ENCODE measurements around the gene TGM3. TPM values are rescaled to one million over a fixed set of nuclear protein-coding genes. Genes with fewer than 3 reads are reported as not detected.

TGM3 gene
- total RNA-seq, 6 donors from 2014 or later: 0.33 to 1.0 (median 0.46) TPM; not detected in 1

- TF ChIP-seq POLR2AphosphoS5 (IDR thresholded peaks at IDR 0.05) (no peak), CTCF (IDR thresholded peaks at IDR 0.05) (no peak), POLR2A (IDR thresholded peaks at IDR 0.05) (no peak), EP300 (IDR thresholded peaks at IDR 0.05) (no peak)
- DNase-seq (no peak), ATAC-seq (ENCODE audit: low FRiP score in 2 of 2) (no peak)
- 81 to 83% methylated on average over 5 of the region's 5 CpGs for WGBS, 2 donors
- Histone ChIP-seq H3K36me3 (no peaks in the 10 kb centered on the region), H3K27me3 (no peaks in the 10 kb centered on the region), H3K4me3 (no peak overlapping the region), H3K4me1 (no peaks in the 10 kb centered on the region), H3K27ac (no peak overlapping the region), H3K9me3 (no peaks in the 10 kb centered on the region)
These were observed 35.3 kb downstream of the TGM3 start for GRCh38 chr20:2331106-2331505.

DNA sequence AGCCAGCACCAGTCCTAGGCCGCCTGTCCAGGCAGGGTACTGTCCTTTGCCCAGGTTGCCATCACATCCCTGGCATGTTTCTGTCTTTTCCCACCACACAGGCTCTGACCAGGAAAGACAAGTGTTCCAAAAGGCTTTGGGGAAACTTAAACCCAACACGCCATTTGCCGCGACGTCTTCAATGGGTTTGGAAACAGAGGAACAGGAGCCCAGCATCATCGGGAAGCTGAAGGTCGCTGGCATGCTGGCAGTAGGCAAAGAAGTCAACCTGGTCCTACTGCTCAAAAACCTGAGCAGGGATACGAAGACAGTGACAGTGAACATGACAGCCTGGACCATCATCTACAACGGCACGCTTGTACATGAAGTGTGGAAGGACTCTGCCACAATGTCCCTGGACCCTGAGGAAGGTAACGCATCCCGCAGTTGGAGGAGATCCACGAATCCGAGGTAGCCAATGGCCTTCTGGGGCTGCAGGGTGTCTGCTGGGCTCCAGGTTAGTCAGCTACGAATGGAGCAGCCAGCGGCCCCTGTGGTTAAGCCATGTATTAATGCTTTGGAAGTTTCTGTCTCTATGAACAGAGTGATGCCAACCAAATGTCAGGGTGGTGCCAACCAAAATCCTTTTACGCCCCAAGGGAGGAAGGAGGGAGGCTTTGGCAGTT, 36.2 kb downstream of the TGM3 start:
- Histone ChIP-seq H3K4me1 (no peaks in the 10 kb centered on the region), H3K36me3 (no peaks in the 10 kb centered on the region), H3K27me3 (no peaks in the 10 kb centered on the region), H3K27ac (no peak overlapping the region), H3K9me3 (no peaks in the 10 kb centered on the region), H3K4me3 (no peak overlapping the region)
- no peak for DNase-seq
- WGBS, 2 donors: 94 to 95% methylated on average over 10 to 17 of the region's 17 CpGs
- ATAC-seq (ENCODE audit: low FRiP score in 2 of 2): no peak
- no peak for TF ChIP-seq POLR2A (IDR thresholded peaks at IDR 0.05)
- no peak for TF ChIP-seq POLR2AphosphoS5 (IDR thresholded peaks at IDR 0.05)
- no peak for TF ChIP-seq EP300 (IDR thresholded peaks at IDR 0.05)
- no peak for TF ChIP-seq CTCF (IDR thresholded peaks at IDR 0.05)

DNA sequence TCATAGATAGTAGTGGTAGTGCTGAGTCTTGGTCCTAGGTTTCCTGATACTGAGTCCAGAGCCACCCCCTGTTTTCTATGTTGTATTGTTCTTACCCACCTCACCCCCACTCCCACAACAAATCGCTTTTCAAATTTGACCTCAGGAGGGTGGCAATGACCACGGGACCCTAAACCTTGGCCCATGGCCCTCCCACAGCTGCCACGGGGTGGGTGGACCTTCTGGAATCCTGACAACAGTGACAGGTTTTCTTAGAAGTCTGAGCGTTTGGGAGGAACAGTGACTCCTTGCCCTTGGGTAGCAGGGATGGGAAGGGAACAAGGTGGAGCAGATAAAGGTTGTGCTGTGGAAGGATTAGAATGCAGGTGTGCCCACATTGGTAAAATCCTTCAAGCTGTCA, 36.9 kb downstream of the TGM3 start:
- H3K4me1 ChIP-seq: no peaks in the 10 kb centered on the region
- no peaks in the 10 kb centered on the region for H3K27me3 ChIP-seq
- no peak for DNase-seq
- no peaks in the 10 kb centered on the region for H3K9me3 ChIP-seq
- WGBS, 2 donors: 58 to 65% methylated on average over 4 of the region's 4 CpGs
- no peaks in the 10 kb centered on the region for H3K36me3 ChIP-seq
- no peak for ATAC-seq (ENCODE audit: low FRiP score in 2 of 2)
- H3K27ac ChIP-seq: no peak overlapping the region
- TF ChIP-seq EP300 (IDR thresholded peaks at IDR 0.05) (no peak), CTCF (IDR thresholded peaks at IDR 0.05) (no peak), POLR2AphosphoS5 (IDR thresholded peaks at IDR 0.05) (no peak)
- H3K4me3 ChIP-seq: no peak overlapping the region

GRCh38 chr20:2333821-2334220, 38.0 kb downstream of the TGM3 start:
- DNase-seq (no peak), ATAC-seq (ENCODE audit: low FRiP score in 2 of 2) (no peak)
- Histone ChIP-seq H3K4me1 (no peaks in the 10 kb centered on the region), H3K4me3 (no peak overlapping the region), H3K9me3 (no peaks in the 10 kb centered on the region), H3K27me3 (no peaks in the 10 kb centered on the region), H3K27ac (no peak overlapping the region), H3K36me3 (no peaks in the 10 kb centered on the region)
- TF ChIP-seq POLR2AphosphoS5 (IDR thresholded peaks at IDR 0.05): no peak
- no peak for TF ChIP-seq CTCF (IDR thresholded peaks at IDR 0.05)
- no peak for TF ChIP-seq EP300 (IDR thresholded peaks at IDR 0.05)
- WGBS, 2 donors: 73 to 82% methylated on average over 6 of the region's 6 CpGs
